Activated naive CD4-positive, alpha-beta T cell (primary cell): ENCODE data around the gene MAG.
A peak's percentile ranks its signal among the peaks of the same experiment; 100 is the strongest.

ENCODE experiments used
- DNase-seq, 4 experiments: peaks; one replicate each; lab custom pipeline; 2025; lab: John Stamatoyannopoulos, UW

MAG gene

GRCh38 chr19:35291916-35292315 lies at the start of gene MAG:
TSS of gene MAG (plus strand) at chr19:35292161. CDS start at chr19:35295409, 3,248 bp downstream.
- DNase-seq, result no peak

- no peak for DNase-seq
Measured at GRCh38 chr19:35246466-35247092, 45.4 kb upstream of the MAG start.

- DNase-seq, result peak in 1 of 4 experiments; percentile 45
Measured at GRCh38 chr19:35247526-35248309, 44.2 kb upstream of the MAG start.

GRCh38 chr19:35248310-35249145 lies 43.4 kb upstream of the MAG start, which contains the start of gene LSR:
TSS of gene LSR (plus strand) at chr19:35249002. CDS start at chr19:35249023, 21 bp downstream.
- DNase-seq, result peak in 3 of 4 experiments; percentile 34 to 65 (median 61)

GRCh38 chr19:35249146-35249847 lies 42.7 kb upstream of the MAG start:
- no peak for DNase-seq

GRCh38 chr19:35249848-35250711 lies 41.9 kb upstream of the MAG start:
- DNase-seq, result no peak

- no peak for DNase-seq
Measured at GRCh38 chr19:35251456-35251855, 40.5 kb upstream of the MAG start.

- no peak for DNase-seq
Measured at GRCh38 chr19:35253316-35254286, 38.4 kb upstream of the MAG start.

GRCh38 chr19:35254341-35255297 lies 37.3 kb upstream of the MAG start:
- no peak for DNase-seq

- no peak for DNase-seq
Measured at GRCh38 chr19:35256566-35256965, 35.4 kb upstream of the MAG start.

- DNase-seq, result no peak
Measured at GRCh38 chr19:35257113-35257461, 34.9 kb upstream of the MAG start.

GRCh38 chr19:35260694-35261304 lies 31.2 kb upstream of the MAG start:
- DNase-seq, result no peak

GRCh38 chr19:35261356-35262100 lies 30.4 kb upstream of the MAG start:
- no peak for DNase-seq

GRCh38 chr19:35262101-35262761 lies 29.7 kb upstream of the MAG start:
- DNase-seq, result no peak

- no peak for DNase-seq
Measured at GRCh38 chr19:35264268-35265125, 27.5 kb upstream of the MAG start.
